ENCODE measurements around the gene ADAMTS2.

ADAMTS2 gene

DNA sequence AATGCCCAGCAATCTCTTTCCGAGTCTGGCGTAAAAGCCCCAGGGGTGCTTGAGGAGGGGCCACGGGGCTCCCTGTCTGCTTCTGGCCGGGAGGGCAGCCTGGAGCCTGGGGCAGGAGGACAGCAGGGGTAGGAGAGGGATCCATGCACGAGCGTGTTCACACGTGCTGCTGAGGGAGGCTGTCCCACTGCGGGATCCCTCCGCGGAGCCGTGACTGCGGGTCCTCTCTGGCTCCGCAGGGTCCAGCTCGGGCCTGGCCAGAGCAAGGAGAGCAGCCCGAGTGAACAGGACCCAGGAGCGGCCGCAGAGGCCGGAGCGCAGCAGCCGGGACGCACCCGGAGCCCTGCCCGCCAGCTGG, 206.7 kb downstream of the ADAMTS2 start:
- TF ChIP-seq, protein P1, sequence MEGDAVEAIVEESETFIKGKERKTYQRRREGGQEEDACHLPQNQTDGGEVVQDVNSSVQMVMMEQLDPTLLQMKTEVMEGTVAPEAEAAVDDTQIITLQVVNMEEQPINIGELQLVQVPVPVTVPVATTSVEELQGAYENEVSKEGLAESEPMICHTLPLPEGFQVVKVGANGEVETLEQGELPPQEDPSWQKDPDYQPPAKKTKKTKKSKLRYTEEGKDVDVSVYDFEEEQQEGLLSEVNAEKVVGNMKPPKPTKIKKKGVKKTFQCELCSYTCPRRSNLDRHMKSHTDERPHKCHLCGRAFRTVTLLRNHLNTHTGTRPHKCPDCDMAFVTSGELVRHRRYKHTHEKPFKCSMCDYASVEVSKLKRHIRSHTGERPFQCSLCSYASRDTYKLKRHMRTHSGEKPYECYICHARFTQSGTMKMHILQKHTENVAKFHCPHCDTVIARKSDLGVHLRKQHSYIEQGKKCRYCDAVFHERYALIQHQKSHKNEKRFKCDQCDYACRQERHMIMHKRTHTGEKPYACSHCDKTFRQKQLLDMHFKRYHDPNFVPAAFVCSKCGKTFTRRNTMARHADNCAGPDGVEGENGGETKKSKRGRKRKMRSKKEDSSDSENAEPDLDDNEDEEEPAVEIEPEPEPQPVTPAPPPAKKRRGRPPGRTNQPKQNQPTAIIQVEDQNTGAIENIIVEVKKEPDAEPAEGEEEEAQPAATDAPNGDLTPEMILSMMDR (IDR thresholded peaks at IDR 0.05; ENCODE audit: low read length): no peak
- TF ChIP-seq EZH2 (IDR thresholded peaks at IDR 0.05; ENCODE audit: borderline replicate concordance, low read length): no peak
- no peak overlapping the region for H3K27ac ChIP-seq (ENCODE audit: low read depth, low read length, poor library complexity, severe bottlenecking)

DNA sequence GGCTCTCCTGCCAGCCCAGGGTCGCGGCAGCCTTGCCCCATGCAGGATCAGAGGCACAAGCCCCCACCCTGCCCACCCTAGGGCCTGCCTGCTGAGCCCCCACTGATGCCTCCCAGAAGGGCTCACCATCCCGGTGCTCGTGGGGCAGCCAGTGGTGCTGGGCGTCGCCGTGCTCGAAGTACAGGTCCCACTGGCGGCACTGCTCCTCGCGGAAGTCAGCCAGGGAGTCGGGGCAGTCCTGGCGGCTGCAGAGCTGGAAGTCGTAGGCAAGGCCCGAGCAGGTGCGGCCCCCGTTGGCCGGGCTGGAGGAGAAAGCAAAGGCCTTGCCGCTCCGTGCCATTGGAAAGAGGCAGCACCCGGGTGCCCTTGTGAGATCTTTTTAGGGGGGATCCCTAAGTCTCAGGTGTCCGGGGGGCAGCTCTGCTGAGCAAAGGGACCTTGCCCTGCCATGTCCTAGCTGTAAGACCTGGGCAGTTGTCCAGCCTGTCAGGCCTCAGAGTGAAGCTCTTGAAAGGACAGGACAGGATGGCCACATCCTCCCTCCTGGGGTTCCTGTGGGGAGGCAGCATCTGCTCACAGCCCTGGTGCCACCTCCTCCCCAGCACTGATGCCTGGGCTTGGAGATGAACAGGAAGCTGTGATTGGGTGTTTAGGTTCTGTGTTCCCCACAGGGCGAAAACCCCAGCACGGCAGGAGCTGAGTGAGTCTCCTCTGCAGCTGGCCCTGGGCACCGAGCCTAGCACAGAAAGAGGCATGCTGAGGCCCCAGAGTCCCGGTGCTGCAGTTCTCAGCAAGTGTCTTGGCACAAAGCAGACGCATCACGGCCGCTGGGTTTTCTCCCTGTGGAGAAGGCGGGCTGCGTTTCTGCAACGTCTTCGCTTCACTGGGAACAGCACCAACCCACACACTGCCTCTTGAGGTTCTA, 207.4 kb downstream of the ADAMTS2 start:
- Histone ChIP-seq H3K4me2 (ENCODE audit: low read length) (no peak overlapping the region), H3K27ac (ENCODE audit: low read depth, low read length, poor library complexity, severe bottlenecking) (no peak overlapping the region), H4K20me1 (ENCODE audit: insufficient read depth, low read length) (no peaks in the 10 kb centered on the region), H3K36me3 (ENCODE audit: insufficient read depth, low read length) (no peaks in the 10 kb centered on the region), H2AFZ (ENCODE audit: low read length) (no peak overlapping the region), H3K9ac (ENCODE audit: low read length) (no peak overlapping the region), H3F3A (ENCODE audit: insufficient read depth, low read length) (no peaks in the 10 kb centered on the region), H3K4me3 (ENCODE audit: low read depth, low read length, poor library complexity, severe bottlenecking) (no peak overlapping the region), H3K9me3 (ENCODE audit: low read length) (no peaks in the 10 kb centered on the region), H3K4me1 (ENCODE audit: insufficient read depth, low read length, severe bottlenecking) (no peaks in the 10 kb centered on the region), H3K27me3 (ENCODE audit: insufficient read depth, low read length) (no peaks in the 10 kb centered on the region), H3K9me2 (ENCODE audit: low read depth, low read length) (no peaks in the 10 kb centered on the region), H3K79me2 (ENCODE audit: insufficient read depth, low read length) (no peaks in the 10 kb centered on the region)
- TF ChIP-seq EZH2 (IDR thresholded peaks at IDR 0.05; ENCODE audit: borderline replicate concordance, low read length): no peak
- TF ChIP-seq, protein P1 (IDR thresholded peaks at IDR 0.05; ENCODE audit: low read length): no peak

More for the DNA sequence above, 206.7 kb downstream of the ADAMTS2 start:
- H3K4me2 ChIP-seq (ENCODE audit: low read length): no peak overlapping the region
- no peaks in the 10 kb centered on the region for H3K36me3 ChIP-seq (ENCODE audit: insufficient read depth, low read length)
- no peak overlapping the region for H3K4me3 ChIP-seq (ENCODE audit: low read depth, low read length, poor library complexity, severe bottlenecking)
- H3K27me3 ChIP-seq (ENCODE audit: insufficient read depth, low read length): no peaks in the 10 kb centered on the region
- no peaks in the 10 kb centered on the region for H3K9me2 ChIP-seq (ENCODE audit: low read depth, low read length)
- H4K20me1 ChIP-seq (ENCODE audit: insufficient read depth, low read length): no peaks in the 10 kb centered on the region
- no peak overlapping the region for H3K9ac ChIP-seq (ENCODE audit: low read length)
- no peaks in the 10 kb centered on the region for H3F3A ChIP-seq (ENCODE audit: insufficient read depth, low read length)
- no peaks in the 10 kb centered on the region for H3K9me3 ChIP-seq (ENCODE audit: low read length)
- no peaks in the 10 kb centered on the region for H3K4me1 ChIP-seq (ENCODE audit: insufficient read depth, low read length, severe bottlenecking)
- H2AFZ ChIP-seq (ENCODE audit: low read length): no peak overlapping the region
- H3K79me2 ChIP-seq (ENCODE audit: insufficient read depth, low read length): no peaks in the 10 kb centered on the region

DNA sequence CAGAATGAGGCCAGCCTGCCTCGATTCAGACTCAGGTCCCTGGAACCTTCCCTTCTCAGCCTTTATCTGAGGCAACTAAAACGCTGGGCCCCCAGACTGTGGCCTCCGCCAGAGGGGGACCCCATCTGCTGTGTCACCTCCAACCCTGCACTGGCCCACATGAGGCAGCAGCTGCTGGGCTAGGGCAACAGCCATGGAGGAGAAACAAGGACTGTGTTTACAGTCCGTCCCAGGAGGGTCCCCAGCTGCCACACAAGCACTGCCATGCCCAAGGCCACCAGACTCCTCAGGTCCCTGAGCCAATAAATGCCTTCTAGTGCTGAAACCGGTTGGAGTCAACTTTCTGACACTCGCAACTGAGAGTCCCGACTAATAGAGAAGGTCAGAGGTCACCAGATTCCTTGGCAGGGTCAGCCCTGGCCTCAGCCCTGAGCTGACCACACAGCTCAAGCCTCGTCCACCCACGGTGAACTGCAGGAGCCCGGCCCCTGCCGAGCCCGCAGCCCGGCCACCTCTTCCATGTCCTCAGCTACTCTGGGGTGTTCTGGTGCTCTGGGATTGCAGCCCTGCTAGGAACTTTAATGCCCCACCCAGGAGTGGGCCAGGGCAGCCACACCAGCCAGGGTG, 208.1 kb downstream of the ADAMTS2 start:
- Histone ChIP-seq H2AFZ (ENCODE audit: low read length) (no peak overlapping the region), H3K4me2 (ENCODE audit: low read length) (no peak overlapping the region), H3K9ac (ENCODE audit: low read length) (no peak overlapping the region), H3K9me2 (ENCODE audit: low read depth, low read length) (no peaks in the 10 kb centered on the region), H3K36me3 (ENCODE audit: insufficient read depth, low read length) (no peaks in the 10 kb centered on the region), H3K27ac (ENCODE audit: low read depth, low read length, poor library complexity, severe bottlenecking) (no peak overlapping the region), H3K9me3 (ENCODE audit: low read length) (no peaks in the 10 kb centered on the region), H3F3A (ENCODE audit: insufficient read depth, low read length) (no peaks in the 10 kb centered on the region), H4K20me1 (ENCODE audit: insufficient read depth, low read length) (no peaks in the 10 kb centered on the region), H3K27me3 (ENCODE audit: insufficient read depth, low read length) (no peaks in the 10 kb centered on the region), H3K4me3 (ENCODE audit: low read depth, low read length, poor library complexity, severe bottlenecking) (no peak overlapping the region), H3K4me1 (ENCODE audit: insufficient read depth, low read length, severe bottlenecking) (no peaks in the 10 kb centered on the region), H3K79me2 (ENCODE audit: insufficient read depth, low read length) (no peaks in the 10 kb centered on the region)
- no peak for TF ChIP-seq EZH2 (IDR thresholded peaks at IDR 0.05; ENCODE audit: borderline replicate concordance, low read length)
- TF ChIP-seq, protein P1 (IDR thresholded peaks at IDR 0.05; ENCODE audit: low read length): no peak

Measured in OCI-LY1 (cell line).